HAP-1 (cell line): ENCODE results near the gene PSKH1.

Experiments used
- DNase-seq, 2 experiments: peaks; one replicate each; pipeline ENCODE4 v3.0.0-alpha.2; 2016 to 2020; ENCODE audit warnings: low spot score in 2 of 2
- H3K27me3 ChIP-seq: fragments of 250-450 bp; sonication (Bioruptor Pico); 2 replicates; pipeline ENCODE4 v1.5.1; 2020; ENCODE audit warnings: low read depth, mild to moderate bottlenecking, moderate library complexity
- H3K36me3 ChIP-seq: fragments of 250-450 bp; sonication (Bioruptor Pico); replicated peaks from 2 replicates; pipeline ENCODE4 v1.5.1; 2020; ENCODE audit warnings: mild to moderate bottlenecking
- H3K4me1 ChIP-seq: fragments of 250-450 bp; sonication (Bioruptor Pico); 2 replicates; pipeline ENCODE4 v1.5.1; 2020; ENCODE audit warnings: mild to moderate bottlenecking
- H3K4me3 ChIP-seq: fragments of 250-450 bp; sonication (Bioruptor Pico); 2 replicates; pipeline ENCODE4 v1.5.1; 2020; ENCODE audit warnings: mild to moderate bottlenecking, moderate library complexity
- H3K9me3 ChIP-seq: fragments of 250-450 bp; sonication (Bioruptor Pico); 2 replicates; pipeline ENCODE4 v1.5.1; 2020; ENCODE audit warnings: mild to moderate bottlenecking, moderate library complexity
- in situ Hi-C: fragments of 300-500 bp; cut with MboI; formaldehyde crosslinking; loops from 3 replicates; pipeline ENCODE4 v1.14.3; 2020; ENCODE audit warnings: low sequenced_read_pairs, inconsistent platforms, mixed read lengths

PSKH1 gene

DNA sequence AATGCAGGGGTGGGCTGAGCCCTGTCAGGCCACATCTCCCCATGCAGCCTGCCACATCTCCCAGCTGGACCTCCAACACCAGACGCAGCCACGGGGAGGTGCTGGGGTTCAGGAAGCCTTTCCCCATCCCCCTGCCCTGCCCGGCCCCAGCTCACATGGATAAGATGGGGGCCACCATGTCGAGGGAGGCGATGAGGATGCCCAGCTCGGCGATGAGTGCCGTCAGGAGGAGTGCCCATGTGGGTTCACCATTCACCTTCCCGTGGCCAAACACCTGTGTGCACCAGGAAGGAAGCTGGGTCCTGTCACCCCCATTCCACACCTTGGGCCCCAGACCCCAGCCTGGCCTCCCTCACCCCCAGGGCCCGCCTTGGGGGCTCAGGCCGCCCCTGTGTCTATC is 56.6 kb downstream of the PSKH1 start:
- no peak for DNase-seq
- Histone ChIP-seq H3K4me1 (no peaks in the 10 kb centered on the region), H3K9me3 (no peaks in the 10 kb centered on the region), H3K4me3 (no peak overlapping the region), H3K36me3 (peaks cover 62% of the 10 kb centered on the region), H3K27me3 (no peaks in the 10 kb centered on the region)
- in situ Hi-C loops = no loop called here

DNA sequence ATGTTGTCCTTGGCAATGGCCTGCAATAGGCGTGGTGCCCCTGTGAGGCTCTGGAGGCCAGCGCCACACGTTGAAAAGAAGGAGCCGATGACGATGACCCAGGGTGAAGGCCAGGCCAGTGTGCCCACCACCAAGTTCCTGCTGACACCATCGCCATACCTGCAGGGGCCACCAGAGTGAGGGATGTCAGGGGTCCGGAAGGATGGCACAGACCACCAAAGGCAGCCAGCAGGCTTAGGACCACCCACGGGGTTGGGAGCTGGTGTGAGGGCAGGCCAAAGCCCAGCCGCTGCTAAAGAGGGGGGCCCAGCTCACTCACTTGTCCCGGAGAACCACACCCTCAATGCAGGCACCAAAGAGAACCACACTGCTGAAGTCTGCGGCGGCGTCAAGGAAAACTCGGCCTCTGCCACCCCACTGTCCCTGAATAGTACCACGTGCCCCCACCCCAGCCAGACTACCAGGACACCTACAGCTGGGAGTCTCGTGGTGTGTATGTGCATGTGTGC is 57.3 kb downstream of the PSKH1 start:
- no peaks in the 10 kb centered on the region for H3K27me3 ChIP-seq
- in situ Hi-C loops = no loop called here
- no peak for DNase-seq
- no peaks in the 10 kb centered on the region for H3K4me1 ChIP-seq
- H3K36me3 ChIP-seq = peaks cover 60% of the 10 kb centered on the region
- no peaks in the 10 kb centered on the region for H3K9me3 ChIP-seq
- no peak overlapping the region for H3K4me3 ChIP-seq

DNA sequence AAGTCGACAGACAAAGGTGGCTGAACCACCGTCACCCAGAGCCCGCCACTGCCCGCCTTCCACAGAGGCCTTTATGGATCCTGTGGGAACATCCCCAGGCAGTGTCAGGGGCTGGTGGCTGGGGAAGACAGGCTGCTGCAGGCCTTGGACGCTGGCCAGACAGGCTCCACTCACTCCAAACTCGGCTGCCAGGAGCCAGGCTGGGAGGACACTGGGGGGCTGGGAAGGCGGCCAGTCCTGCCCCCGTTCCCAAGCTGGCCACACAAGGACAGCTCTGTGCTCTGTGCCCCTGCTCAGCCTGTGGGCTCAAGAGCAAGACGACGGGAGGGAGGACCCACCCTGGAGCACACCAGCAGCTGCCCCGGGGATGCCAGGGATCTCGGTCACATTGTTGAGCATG is 58.4 kb downstream of the PSKH1 start:
- Histone ChIP-seq H3K4me1 (no peaks in the 10 kb centered on the region), H3K9me3 (no peaks in the 10 kb centered on the region), H3K36me3 (peaks cover 55% of the 10 kb centered on the region), H3K27me3 (no peaks in the 10 kb centered on the region), H3K4me3 (no peak overlapping the region)
- no peak for DNase-seq
- in situ Hi-C loops = no loop called here

DNA sequence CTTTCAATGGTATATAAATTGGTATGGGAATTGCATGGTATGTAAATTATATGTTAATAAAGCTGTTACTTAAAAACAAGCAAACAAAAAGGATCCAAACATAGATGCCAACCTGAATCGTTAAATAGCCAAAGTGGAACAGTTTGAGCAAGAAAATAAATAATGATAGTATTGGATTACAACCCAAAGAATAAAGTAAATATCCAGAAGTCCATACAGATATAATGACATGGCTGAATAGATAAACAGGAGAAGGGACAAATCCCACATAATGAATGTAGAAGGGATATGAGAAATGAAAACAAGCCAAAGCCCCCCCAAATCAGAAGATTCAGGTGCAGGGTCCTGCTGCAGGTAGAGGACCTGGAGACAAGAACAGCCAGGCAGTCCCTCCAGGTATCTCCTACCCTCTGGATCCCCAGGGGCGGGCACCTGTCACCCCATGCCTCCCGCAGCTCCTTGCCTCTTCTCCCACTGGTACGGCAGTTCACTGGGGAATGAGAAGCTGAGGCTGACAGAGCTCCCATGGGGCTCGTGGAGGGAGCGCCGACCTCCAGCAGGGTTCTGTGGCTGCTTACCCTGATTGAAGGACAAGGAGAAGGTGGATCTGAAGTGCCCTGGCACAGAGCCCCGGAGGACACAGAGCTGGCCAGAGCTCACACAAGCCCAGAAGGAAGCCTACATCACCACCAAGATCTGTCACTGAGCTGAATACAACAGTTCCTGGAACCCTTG is 60.8 kb downstream of the PSKH1 start:
- Histone ChIP-seq H3K36me3 (peaks cover 46% of the 10 kb centered on the region), H3K27me3 (no peaks in the 10 kb centered on the region), H3K4me3 (no peak overlapping the region), H3K9me3 (no peaks in the 10 kb centered on the region), H3K4me1 (no peaks in the 10 kb centered on the region)
- DNase-seq = no peak
- in situ Hi-C loops = no loop called here

DNA sequence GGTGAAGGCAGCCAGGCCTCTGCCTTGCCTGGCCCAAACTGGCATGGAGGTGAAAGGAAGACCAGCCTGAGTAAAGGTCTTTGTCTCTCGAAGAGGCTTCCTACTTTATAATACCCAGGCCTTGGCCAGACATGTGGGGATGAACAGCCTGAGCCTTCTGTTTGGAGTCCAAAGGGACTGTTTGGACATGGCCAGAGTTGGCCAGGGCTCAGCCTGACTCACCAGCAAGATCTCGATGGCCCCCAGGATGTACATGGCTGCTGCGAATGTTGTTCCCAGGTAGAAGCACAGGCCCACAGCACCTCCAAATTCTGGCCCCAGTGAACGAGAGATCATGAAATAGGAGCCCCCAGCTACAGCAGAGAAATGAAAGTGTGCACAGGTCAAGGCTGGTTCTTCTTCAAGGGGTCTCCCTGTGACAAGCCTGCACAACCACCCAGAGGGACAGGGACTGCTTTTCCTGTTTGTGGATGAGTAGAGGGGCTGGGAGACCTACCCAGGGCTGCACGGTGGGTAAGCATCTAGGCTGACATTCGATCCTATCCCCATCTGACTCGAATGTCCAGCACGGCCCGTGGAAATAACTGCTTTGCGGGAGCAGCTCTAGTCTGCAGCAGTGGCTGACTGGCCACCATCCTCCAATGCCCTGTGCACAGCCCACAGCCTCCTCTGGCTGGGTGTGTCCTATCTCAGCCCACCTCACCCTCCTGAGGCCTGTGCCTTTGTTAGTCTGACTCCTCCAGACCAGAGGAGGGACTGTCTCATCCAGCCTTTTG is 61.6 kb downstream of the PSKH1 start:
- H3K27me3 ChIP-seq = no peaks in the 10 kb centered on the region
- no peaks in the 10 kb centered on the region for H3K9me3 ChIP-seq
- peaks cover 45% of the 10 kb centered on the region for H3K36me3 ChIP-seq
- in situ Hi-C loops = no loop called here
- H3K4me3 ChIP-seq = no peak overlapping the region
- no peak for DNase-seq
- no peaks in the 10 kb centered on the region for H3K4me1 ChIP-seq

DNA sequence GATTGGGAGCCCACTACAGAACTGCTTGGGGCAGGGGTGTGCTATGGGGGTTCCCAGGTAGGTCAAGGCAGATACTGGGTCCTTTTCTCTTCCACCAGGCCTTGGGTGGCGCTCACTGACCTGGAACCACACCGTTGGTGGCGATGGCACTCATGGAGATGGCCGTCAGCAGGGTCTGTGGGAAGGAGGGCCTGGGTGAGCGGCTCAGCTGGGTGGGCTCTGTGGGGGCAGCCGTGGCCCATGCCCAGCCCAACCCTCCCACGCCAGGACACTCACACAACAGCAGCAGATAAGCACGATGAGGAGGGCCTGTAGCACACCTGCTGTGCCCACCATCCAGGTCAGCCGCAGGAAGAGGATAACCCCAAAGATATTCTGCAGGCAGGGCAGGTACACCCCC is 64.6 kb downstream of the PSKH1 start:
- peaks cover 48% of the 10 kb centered on the region for H3K36me3 ChIP-seq
- no peak for DNase-seq
- no peaks in the 10 kb centered on the region for H3K9me3 ChIP-seq
- in situ Hi-C loops = no loop called here
- no peaks in the 10 kb centered on the region for H3K27me3 ChIP-seq
- H3K4me3 ChIP-seq = no peak overlapping the region
- no peaks in the 10 kb centered on the region for H3K4me1 ChIP-seq

DNA sequence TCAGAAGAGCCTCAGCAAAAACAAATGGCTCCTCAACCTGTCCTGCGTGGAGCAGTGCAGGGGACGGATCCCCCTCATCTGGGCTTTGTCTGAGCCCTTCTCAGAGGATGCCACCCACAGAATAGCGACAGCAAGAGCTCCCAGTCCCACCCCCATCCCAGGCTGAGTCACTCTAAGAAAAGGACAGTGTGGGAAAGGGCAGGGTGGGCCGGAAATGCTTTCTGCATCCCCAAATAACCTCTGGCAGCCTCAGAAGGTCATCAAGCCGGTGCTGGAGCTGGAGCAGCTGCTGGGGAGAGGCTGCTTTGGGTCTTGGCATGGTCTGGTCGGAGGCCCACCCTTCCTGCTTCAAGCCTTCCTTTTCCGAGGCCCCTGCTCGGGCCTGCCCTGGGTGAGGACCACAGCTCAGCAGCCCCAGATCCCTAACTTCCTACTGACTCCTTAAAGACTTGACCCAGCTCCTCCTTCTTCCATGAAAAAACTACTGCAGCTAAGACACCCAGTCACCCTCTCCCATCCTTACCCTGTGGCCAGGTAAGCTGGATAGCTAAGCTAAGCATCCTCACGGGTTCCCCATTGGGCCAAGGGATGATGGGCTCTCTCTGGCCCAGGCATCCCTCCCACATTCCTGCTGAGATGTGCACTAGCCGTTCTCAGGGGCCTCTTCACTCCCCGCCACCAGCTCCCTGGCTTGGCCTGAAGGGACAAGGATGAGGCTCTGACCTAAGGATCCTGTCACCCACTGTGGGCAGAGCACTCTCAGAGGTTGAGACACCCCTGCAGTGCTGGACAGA is 66.7 kb downstream of the PSKH1 start:
- in situ Hi-C loops = no loop called here
- no peaks in the 10 kb centered on the region for H3K4me1 ChIP-seq
- no peak overlapping the region for H3K4me3 ChIP-seq
- H3K27me3 ChIP-seq = no peaks in the 10 kb centered on the region
- H3K9me3 ChIP-seq = no peaks in the 10 kb centered on the region
- DNase-seq = no peak
- H3K36me3 ChIP-seq = peaks cover 39% of the 10 kb centered on the region

DNA sequence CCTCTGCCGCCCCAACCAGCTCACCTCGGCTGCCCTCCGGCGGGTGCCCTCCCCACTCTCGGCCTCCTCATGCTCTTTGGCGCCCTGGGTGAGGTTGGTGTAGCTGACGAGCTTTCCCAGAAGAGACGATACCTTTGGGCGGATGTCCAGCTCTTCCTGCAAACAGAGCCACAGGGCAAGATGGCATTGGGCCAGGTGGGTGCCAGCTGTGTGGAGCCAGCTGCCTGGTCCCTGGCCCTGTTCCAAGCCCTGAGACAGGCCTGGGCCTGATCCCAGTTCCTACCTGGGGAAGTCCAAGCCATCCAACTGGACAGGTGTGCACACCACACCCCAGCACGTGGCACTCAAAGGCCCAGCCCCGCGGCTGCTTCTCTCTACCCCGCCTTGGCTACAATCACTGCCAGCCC is 68.5 kb downstream of the PSKH1 start:
- Histone ChIP-seq H3K36me3 (peaks cover 31% of the 10 kb centered on the region), H3K27me3 (no peaks in the 10 kb centered on the region), H3K4me3 (no peak overlapping the region), H3K9me3 (no peaks in the 10 kb centered on the region), H3K4me1 (no peaks in the 10 kb centered on the region; the same call in 1 of the 2 replicates)
- in situ Hi-C loops = no loop called here
- no peak for DNase-seq

DNA sequence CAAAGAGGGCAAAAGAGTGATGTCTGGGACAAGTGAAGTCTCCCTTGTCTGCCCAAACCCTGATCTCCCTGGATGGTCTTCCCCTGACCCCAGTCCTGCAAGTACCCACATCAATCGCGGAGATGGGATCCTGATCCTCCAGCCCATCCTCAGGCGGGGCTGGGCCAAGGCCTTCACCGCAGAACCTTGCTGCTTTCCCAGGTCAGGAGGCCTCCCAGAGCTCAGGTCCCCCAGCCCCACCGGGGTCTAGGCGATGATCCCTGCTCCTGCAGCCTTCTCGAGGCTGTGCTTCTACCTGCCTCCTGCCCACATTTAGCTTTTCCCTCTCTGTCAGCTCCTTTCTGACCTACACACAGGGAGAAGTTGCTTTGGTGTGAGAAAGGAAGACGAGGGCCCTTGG is 69.1 kb downstream of the PSKH1 start:
- Histone ChIP-seq H3K4me1 (peaks cover 5% of the 10 kb centered on the region), H3K4me3 (no peak overlapping the region), H3K9me3 (no peaks in the 10 kb centered on the region), H3K27me3 (no peaks in the 10 kb centered on the region), H3K36me3 (peaks cover 31% of the 10 kb centered on the region)
- no peak for DNase-seq
- in situ Hi-C loops = no loop called here

DNA sequence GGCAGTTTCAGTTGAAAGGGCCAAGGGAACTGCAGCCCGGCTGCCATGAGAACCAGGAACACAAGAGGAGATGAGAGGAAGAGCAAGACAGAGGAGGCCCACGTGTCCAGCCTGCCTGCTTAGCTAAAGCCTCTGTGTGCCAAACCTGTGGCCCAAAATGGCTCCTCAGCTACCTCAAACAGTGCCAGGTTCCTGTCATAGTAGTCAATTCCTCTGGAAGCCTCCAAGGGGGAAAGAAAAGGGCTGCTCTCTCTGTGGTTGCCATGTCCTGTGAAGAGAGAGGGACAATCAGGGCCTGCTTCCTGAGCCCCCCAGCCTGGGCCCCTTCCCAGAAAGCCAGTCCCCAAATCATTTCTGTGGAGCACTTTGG is 70.2 kb downstream of the PSKH1 start:
- H3K4me1 ChIP-seq = peaks cover 9% of the 10 kb centered on the region
- in situ Hi-C loops = no loop called here
- no peak for DNase-seq
- peaks cover 27% of the 10 kb centered on the region for H3K36me3 ChIP-seq
- H3K9me3 ChIP-seq = no peaks in the 10 kb centered on the region
- no peaks in the 10 kb centered on the region for H3K27me3 ChIP-seq
- no peak overlapping the region for H3K4me3 ChIP-seq

DNA sequence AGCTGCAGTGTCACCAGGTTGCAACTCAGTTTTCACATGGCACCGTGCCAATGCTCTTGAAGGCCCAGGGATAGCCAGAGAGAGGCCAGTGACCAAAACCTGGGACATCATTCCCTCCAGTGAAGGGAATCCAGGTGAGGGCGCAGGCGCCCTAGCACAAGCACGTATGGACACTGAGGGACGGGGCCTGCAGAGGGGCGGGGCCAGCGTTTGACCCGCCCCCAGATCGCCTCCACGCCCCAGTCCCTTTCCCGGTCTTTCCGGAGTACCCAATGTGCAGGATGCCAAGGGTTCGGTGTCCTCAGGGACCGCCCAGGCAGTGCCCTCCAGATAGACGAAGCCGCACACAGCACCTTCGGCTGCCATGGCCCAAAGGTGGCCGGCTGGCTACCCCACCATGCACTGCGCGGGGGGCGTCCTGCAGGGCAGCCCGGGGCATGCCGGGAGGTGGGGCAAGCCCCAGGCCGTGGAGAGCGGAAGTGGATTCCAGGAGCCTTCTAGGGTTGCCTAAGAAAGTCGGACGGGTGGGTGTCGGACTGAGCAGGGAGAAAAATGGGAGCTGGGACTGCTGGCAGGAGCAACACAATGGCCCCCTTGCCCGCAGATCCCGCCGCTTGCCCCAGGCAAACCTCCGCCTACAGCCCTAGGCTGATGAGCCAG is 70.7 kb downstream of the PSKH1 start:
- no peak for DNase-seq
- no peaks in the 10 kb centered on the region for H3K9me3 ChIP-seq
- peaks cover 22% of the 10 kb centered on the region for H3K36me3 ChIP-seq
- in situ Hi-C loops = no loop called here
- no peak overlapping the region for H3K4me3 ChIP-seq
- H3K27me3 ChIP-seq = no peaks in the 10 kb centered on the region
- peaks cover 9% of the 10 kb centered on the region for H3K4me1 ChIP-seq

DNA sequence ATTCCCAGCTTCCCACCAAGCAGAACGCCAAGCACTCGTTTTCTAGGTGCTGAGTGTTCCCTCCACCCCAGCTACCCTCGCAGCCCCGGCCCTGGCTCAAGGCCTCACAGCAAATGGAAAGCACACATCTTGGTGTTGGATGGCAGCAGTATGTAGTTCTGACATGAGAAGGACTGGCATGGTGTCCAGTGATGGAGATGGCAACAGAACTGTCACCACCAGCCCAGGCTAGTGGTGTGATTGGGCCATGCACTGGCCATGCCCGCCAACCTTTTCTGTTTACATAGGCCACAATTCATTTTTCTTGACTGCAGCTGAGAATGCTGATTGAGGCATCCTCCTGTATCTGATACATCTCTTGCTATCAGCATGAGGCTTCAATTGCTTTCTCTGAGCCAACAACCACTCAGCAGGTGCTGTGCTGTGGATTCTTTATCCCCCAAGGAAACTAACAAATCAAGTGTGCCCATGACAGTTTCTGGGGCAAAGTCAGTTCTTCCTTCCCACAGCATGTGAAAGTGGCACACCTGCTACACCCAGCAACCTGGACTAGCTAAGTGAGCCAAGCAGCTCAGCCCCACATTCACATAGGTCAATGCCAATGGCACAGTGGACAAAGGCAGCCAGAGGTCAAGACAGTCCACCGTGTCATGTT is 71.5 kb downstream of the PSKH1 start:
- peaks cover 9% of the 10 kb centered on the region for H3K4me1 ChIP-seq
- H3K4me3 ChIP-seq = no peak overlapping the region
- in situ Hi-C loops = no loop called here
- DNase-seq = no peak
- H3K36me3 ChIP-seq = peaks cover 20% of the 10 kb centered on the region
- no peaks in the 10 kb centered on the region for H3K27me3 ChIP-seq
- no peaks in the 10 kb centered on the region for H3K9me3 ChIP-seq
